GM12865 (cell line): Measurements from ENCODE around the gene BSN.

Experiments
- DNase-seq: peaks from one replicate; pipeline ENCODE4 v3.0.0; 2010; ENCODE audit warnings: low read depth
- H3K4me3 ChIP-seq: 2 replicates; pipeline ENCODE4 v1.5.1; 2011; ENCODE audit warnings: mild to moderate bottlenecking, low read depth, low read length, control low read depth
- TF ChIP-seq, protein P1 (sequence below): IDR thresholded peaks from 2 replicates; pipeline ENCODE4 v1.5.1; 2011; ENCODE audit warnings: low read length, control low read depth, low read depth, inconsistent platforms; ENCODE audit not compliant: insufficient read depth; ENCODE audit errors: missing control alignments

The BSN gene

DNA sequence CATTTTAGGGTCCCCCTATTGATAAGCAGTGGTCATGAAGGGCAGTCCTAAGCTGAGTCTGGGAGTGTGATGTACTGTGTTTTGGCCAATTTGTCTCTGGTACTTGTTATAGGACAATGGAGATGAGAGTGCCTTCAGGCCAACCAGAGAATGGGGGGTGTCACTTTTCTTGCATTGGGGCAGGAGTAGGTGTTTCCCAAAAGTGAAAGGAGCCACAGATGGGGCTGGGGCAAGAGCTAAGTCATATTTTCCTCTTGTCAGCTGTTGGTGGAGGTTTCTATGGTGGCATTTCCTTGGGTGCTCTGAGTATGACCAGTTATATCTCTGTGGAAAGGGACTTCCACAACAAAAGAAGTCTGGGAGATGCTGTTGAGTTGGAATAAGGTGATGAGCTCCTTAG lies 24.7 kb upstream of the BSN start:
- no peak for DNase-seq
- H3K4me3 ChIP-seq, result no peak overlapping the region

DNA sequence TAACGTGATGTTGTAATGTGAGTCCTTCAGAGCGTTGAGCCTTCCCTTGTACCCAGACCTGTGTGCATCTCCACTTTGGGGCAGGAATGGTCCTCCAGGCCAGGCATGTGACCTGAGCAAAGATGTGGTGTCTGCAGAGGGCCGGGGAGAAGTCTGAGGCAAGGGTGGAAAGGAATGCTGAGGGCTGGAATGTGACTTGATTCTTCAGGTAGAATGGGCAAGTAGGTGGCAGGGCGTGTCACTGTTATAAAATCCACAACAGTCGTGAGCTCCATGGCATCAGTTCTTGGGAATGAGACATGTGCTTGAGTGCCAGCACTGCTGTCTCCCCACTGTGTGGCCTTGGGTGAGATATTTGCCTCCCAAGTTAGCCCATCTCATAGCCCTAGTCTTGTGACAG lies 24.0 kb upstream of the BSN start:
- DNase-seq, result no peak
- TF ChIP-seq, protein P1, sequence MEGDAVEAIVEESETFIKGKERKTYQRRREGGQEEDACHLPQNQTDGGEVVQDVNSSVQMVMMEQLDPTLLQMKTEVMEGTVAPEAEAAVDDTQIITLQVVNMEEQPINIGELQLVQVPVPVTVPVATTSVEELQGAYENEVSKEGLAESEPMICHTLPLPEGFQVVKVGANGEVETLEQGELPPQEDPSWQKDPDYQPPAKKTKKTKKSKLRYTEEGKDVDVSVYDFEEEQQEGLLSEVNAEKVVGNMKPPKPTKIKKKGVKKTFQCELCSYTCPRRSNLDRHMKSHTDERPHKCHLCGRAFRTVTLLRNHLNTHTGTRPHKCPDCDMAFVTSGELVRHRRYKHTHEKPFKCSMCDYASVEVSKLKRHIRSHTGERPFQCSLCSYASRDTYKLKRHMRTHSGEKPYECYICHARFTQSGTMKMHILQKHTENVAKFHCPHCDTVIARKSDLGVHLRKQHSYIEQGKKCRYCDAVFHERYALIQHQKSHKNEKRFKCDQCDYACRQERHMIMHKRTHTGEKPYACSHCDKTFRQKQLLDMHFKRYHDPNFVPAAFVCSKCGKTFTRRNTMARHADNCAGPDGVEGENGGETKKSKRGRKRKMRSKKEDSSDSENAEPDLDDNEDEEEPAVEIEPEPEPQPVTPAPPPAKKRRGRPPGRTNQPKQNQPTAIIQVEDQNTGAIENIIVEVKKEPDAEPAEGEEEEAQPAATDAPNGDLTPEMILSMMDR, result no peak
- no peak overlapping the region for H3K4me3 ChIP-seq

More for the DNA sequence above, 24.7 kb upstream of the BSN start:
- TF ChIP-seq, protein P1, result no peak

DNA sequence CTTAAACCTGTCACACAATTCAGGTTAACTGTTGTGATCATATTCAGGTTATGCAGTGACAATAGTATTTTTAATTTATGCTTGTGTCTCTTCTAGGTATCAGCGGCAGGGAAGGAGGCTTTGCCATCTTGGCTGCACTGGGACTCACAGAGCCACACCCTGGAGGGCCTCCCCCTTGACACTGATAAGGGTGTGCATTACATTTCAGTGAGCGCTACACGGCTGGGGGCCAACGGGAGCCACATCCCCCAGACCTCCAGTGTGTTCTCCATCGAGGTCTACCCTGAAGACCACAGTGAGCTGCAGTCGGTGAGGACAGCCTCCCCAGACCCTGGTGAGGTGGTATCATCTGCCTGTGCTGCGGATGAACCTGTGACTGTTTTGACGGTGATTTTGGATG lies 23.6 kb upstream of the BSN start:
- TF ChIP-seq, protein P1, result no peak
- DNase-seq, result no peak
- no peak overlapping the region for H3K4me3 ChIP-seq

DNA sequence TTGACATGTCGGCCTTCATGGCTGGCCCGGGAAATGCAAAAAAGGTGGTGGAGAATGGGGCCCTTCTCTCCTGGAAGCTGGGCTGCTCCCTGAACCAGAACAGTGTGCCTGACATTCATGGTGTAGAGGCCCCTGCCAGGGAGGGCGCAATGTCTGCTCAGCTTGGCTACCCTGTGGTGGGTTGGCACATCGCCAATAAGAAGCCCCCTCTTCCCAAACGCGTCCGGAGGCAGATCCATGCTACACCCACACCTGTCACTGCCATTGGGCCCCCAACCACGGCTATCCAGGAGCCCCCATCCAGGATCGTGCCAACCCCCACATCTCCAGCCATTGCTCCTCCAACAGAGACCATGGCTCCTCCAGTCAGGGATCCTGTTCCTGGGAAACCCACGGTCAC lies 23.1 kb upstream of the BSN start:
- TF ChIP-seq, protein P1, result no peak
- DNase-seq, result no peak
- no peak overlapping the region for H3K4me3 ChIP-seq

DNA sequence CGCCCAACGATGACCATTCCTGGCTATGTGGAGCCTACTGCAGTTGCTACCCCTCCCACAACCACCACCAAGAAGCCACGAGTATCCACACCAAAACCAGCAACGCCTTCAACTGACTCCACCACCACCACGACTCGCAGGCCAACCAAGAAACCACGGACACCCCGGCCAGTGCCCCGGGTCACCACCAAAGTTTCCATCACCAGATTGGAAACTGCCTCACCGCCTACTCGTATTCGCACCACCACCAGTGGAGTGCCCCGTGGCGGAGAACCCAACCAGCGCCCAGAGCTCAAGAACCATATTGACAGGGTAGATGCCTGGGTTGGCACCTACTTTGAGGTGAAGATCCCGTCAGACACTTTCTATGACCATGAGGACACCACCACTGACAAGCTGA lies 22.6 kb upstream of the BSN start:
- no peak for DNase-seq
- TF ChIP-seq, protein P1, result no peak
- H3K4me3 ChIP-seq, result no peak overlapping the region

DNA sequence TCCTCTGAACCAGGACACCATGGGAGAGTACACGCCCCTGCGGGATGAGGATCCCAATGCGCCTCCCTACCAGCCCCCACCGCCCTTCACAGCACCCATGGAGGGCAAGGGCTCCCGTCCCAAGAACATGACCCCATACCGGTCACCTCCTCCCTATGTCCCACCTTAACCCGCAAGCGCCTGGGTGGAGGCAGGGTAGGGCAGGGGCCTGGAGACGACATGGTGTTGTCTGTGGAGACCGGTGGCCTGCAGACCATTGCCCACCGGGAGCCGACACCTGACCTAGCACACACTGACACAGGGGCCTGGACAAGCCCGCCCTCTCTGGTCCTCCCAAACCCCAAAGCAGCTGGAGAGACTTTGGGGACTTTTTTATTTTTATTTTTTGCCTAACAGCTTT lies 21.2 kb upstream of the BSN start:
- TF ChIP-seq, protein P1, result no peak
- DNase-seq, result no peak
- no peak overlapping the region for H3K4me3 ChIP-seq

DNA sequence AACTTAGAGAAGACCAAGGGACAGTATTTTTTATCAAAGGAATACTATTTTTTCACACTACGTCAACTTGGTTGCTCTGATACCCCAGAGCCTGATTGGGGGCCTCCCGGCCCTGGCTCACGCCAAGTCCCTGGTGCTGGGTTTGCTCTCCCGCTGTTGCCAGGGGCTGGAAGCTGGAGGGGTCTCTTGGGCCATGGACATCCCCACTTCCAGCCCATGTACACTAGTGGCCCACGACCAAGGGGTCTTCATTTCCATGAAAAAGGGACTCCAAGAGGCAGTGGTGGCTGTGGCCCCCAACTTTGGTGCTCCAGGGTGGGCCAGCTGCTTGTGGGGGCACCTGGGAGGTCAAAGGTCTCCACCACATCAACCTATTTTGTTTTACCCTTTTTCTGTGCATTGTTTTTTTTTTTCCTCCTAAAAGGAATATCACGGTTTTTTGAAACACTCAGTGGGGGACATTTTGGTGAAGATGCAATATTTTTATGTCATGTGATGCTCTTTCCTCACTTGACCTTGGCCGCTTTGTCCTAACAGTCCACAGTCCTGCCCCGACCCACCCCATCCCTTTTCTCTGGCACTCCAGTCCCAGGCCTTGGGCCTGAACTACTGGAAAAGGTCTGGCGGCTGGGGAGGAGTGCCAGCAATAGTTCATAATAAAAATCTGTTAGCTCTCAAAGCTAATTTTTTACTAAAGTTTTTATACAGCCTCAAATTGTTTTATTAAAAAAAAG lies 20.3 kb upstream of the BSN start:
- TF ChIP-seq, protein P1, result no peak
- H3K4me3 ChIP-seq, result no peak overlapping the region

More for the DNA sequence above, 20.3 kb upstream of the BSN start:
- no peak for DNase-seq
